IMR-90 (cell line): ENCODE results near the gene CELSR2.

Experiments used
- BHLHE40 ChIP-seq: fragments of 150-350 bp; IDR thresholded peaks from 2 replicates; pipeline ENCODE4 v1.6.1; 2016; ENCODE audit warnings: mild to moderate bottlenecking, low read depth, low read length
- CEBPB ChIP-seq: IDR thresholded peaks from 2 replicates; pipeline ENCODE4 v1.6.1; 2012; ENCODE audit warnings: low read depth, low read length, improper control_type of control experiment
- POLR2A ChIP-seq: IDR thresholded peaks from 2 replicates; pipeline ENCODE4 v1.6.1; 2012; ENCODE audit warnings: mild to moderate bottlenecking, low read depth, low read length
- RAD21 ChIP-seq: IDR thresholded peaks from 2 replicates; pipeline ENCODE4 v1.6.1; 2012; ENCODE audit warnings: low read length, improper control_type of control experiment
- TF ChIP-seq, protein P1 (sequence below): conservative IDR thresholded peaks from 2 replicates; pipeline ENCODE4 v1.5.1; 2012; ENCODE audit warnings: mild to moderate bottlenecking, low read depth, low read length, improper control_type of control experiment

DNA sequence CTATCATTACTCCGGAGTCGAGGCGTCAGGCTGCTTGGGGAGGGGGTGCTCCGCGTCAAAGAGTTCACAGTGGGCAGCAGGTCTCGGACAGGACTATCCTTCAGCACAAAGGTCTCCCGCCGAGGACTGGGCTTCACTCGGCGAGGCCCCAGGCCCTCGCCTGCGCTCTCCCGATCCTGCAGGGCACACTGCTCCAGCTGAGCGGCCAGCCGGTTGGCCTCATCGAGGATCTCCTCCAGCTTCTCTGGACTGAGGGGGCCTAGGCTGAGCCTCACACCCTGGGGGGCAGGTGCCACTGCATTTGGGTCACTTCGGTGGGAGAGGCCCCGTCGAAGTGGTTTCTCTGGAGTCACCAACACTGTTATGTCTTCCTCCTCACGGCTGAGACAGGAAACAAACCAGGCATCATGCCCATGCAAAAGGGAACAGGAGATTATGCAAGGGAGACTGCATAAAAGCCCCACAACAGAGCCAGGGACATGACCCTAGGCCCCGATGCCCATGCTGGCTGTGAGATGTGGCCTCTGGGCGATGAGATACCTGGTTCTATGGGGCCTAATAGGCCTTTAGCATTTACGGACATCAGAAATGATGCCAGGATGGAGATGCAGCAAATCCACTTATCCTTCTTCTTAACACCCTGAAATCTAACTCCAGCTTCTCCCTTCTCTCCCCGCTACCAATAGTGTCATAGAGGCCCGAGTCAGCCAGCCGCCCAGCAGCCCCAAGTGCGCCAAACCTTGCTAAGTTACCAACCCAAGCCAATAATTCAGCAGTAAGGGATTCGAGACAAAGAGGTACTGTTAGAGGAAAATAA lies 32.5 kb downstream of the CELSR2 start:
- TF ChIP-seq, protein P1, sequence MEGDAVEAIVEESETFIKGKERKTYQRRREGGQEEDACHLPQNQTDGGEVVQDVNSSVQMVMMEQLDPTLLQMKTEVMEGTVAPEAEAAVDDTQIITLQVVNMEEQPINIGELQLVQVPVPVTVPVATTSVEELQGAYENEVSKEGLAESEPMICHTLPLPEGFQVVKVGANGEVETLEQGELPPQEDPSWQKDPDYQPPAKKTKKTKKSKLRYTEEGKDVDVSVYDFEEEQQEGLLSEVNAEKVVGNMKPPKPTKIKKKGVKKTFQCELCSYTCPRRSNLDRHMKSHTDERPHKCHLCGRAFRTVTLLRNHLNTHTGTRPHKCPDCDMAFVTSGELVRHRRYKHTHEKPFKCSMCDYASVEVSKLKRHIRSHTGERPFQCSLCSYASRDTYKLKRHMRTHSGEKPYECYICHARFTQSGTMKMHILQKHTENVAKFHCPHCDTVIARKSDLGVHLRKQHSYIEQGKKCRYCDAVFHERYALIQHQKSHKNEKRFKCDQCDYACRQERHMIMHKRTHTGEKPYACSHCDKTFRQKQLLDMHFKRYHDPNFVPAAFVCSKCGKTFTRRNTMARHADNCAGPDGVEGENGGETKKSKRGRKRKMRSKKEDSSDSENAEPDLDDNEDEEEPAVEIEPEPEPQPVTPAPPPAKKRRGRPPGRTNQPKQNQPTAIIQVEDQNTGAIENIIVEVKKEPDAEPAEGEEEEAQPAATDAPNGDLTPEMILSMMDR, result no peak
- TF ChIP-seq RAD21 (no peak), BHLHE40 (no peak), CEBPB (no peak), POLR2A (no peak)
